Parathyroid adenoma (tissue), 2 donors: ENCODE data around the gene GOLPH3.

Experiments used
- H2AFZ ChIP-seq: fragments of 300-600 bp; sonication (generic); one replicate; pipeline ENCODE4 v1.7.0; 2017; ENCODE audit warnings: antibody characterized with exemption, mild to moderate bottlenecking
- H3K27ac ChIP-seq: fragments of 300-600 bp; sonication (generic); one replicate; pipeline ENCODE4 v1.7.0; 2017
- H3K27me3 ChIP-seq: fragments of 300-600 bp; sonication (generic); one replicate; pipeline ENCODE4 v1.7.0; 2017; ENCODE audit warnings: low read length; ENCODE audit not compliant: control insufficient read depth, insufficient read depth
- H3K36me3 ChIP-seq: fragments of 300-600 bp; sonication (generic); one replicate; pipeline ENCODE4 v1.7.0; 2017; ENCODE audit warnings: low read length; ENCODE audit not compliant: control insufficient read depth, insufficient read depth
- H3K4me1 ChIP-seq: fragments of 300-600 bp; sonication (generic); one replicate; pipeline ENCODE4 v1.7.0; 2017; ENCODE audit warnings: control low read depth
- H3K4me2 ChIP-seq: fragments of 300-600 bp; sonication (generic); one replicate; pipeline ENCODE4 v1.7.0; 2017; ENCODE audit warnings: low read length
- H3K4me3 ChIP-seq: fragments of 300-600 bp; sonication (generic); one replicate; pipeline ENCODE4 v1.7.0; 2017; ENCODE audit warnings: low read depth, low read length
- H3K79me2 ChIP-seq: fragments of 300-600 bp; sonication (generic); one replicate; pipeline ENCODE4 v1.7.0; 2017; ENCODE audit warnings: control low read depth
- H3K9ac ChIP-seq: fragments of 300-600 bp; sonication (generic); one replicate; pipeline ENCODE4 v1.7.0; 2017; ENCODE audit warnings: mild to moderate bottlenecking
- H3K9me3 ChIP-seq: fragments of 300-600 bp; sonication (generic); one replicate; pipeline ENCODE4 v1.7.0; 2017; ENCODE audit warnings: low read length; ENCODE audit not compliant: control insufficient read depth
- CTCF ChIP-seq: fragments of 300-600 bp; sonication (generic); IDR thresholded peaks from one replicate; pipeline ENCODE4 v1.7.0; 2017; ENCODE audit warnings: antibody characterized with exemption, mild to moderate bottlenecking
- donor health status: primary hyperparathyroidism.

The GOLPH3 gene

DNA sequence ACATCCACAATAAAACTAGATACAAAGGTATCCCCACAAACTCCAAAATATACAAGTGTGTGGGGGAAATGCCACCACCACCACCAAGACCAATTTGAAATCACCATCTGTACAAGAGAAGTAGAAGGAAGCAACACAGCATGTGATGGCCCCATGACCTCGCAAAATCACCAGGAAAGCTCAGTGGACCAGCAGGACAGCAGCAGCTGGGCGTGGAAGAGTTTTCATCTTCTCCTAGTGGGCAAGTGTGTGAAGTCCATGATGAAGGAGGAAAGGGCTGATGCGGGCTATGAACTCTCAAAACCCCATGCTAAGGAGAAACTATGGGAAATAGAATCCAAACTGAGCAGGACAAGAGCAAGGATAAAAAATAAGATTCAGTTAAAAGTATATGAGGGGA, 58.1 kb downstream of the GOLPH3 start:
- H3K4me2 ChIP-seq: no peak overlapping the region
- no peaks in the 10 kb centered on the region for H3K9me3 ChIP-seq
- TF ChIP-seq CTCF: no peak
- H3K27me3 ChIP-seq: no peaks in the 10 kb centered on the region
- H3K4me3 ChIP-seq: no peak overlapping the region
- H3K79me2 ChIP-seq: peaks cover 7% of the 10 kb centered on the region
- H3K9ac ChIP-seq: no peak overlapping the region
- no peaks in the 10 kb centered on the region for H3K4me1 ChIP-seq
- no peak overlapping the region for H2AFZ ChIP-seq
- no peaks in the 10 kb centered on the region for H3K36me3 ChIP-seq
- no peak overlapping the region for H3K27ac ChIP-seq

GRCh38 chr5:32110111-32110696, 63.9 kb downstream of the GOLPH3 start:
- H3K27ac ChIP-seq: no peak overlapping the region
- no peaks in the 10 kb centered on the region for H3K36me3 ChIP-seq
- H2AFZ ChIP-seq: no peak overlapping the region
- H3K9ac ChIP-seq: no peak overlapping the region
- H3K4me1 ChIP-seq: no peaks in the 10 kb centered on the region
- H3K4me3 ChIP-seq: no peak overlapping the region
- no peaks in the 10 kb centered on the region for H3K27me3 ChIP-seq
- H3K4me2 ChIP-seq: no peak overlapping the region
- H3K79me2 ChIP-seq: no peaks in the 10 kb centered on the region
- H3K9me3 ChIP-seq: no peaks in the 10 kb centered on the region
- TF ChIP-seq CTCF: no peak

GRCh38 chr5:32109236-32109635, 64.9 kb downstream of the GOLPH3 start:
- H3K4me2 ChIP-seq: no peak overlapping the region
- no peaks in the 10 kb centered on the region for H3K27me3 ChIP-seq
- TF ChIP-seq CTCF: no peak
- no peak overlapping the region for H3K4me3 ChIP-seq
- H2AFZ ChIP-seq: no peak overlapping the region
- H3K9me3 ChIP-seq: no peaks in the 10 kb centered on the region
- H3K4me1 ChIP-seq: no peaks in the 10 kb centered on the region
- H3K79me2 ChIP-seq: no peaks in the 10 kb centered on the region
- H3K36me3 ChIP-seq: no peaks in the 10 kb centered on the region
- H3K27ac ChIP-seq: no peak overlapping the region
- no peak overlapping the region for H3K9ac ChIP-seq

- no peak for TF ChIP-seq CTCF
Observed at GRCh38 chr5:32108167-32108566, 66.0 kb downstream of the GOLPH3 start.

GRCh38 chr5:32107291-32107690, 66.8 kb downstream of the GOLPH3 start:
- Histone ChIP-seq H3K9ac (no peak overlapping the region), H3K79me2 (no peaks in the 10 kb centered on the region), H3K27ac (no peak overlapping the region), H3K27me3 (no peaks in the 10 kb centered on the region), H3K36me3 (no peaks in the 10 kb centered on the region), H3K4me2 (no peak overlapping the region), H3K9me3 (no peaks in the 10 kb centered on the region), H3K4me1 (no peaks in the 10 kb centered on the region), H2AFZ (no peak overlapping the region), H3K4me3 (no peak overlapping the region)
- TF ChIP-seq CTCF: no peak

More at GRCh38 chr5:32108167-32108566, 66.0 kb downstream of the GOLPH3 start:
- H3K4me1 ChIP-seq: no peaks in the 10 kb centered on the region
- H3K4me3 ChIP-seq: no peak overlapping the region
- no peak overlapping the region for H3K4me2 ChIP-seq
- no peak overlapping the region for H3K27ac ChIP-seq
- H3K36me3 ChIP-seq: no peaks in the 10 kb centered on the region
- H2AFZ ChIP-seq: no peak overlapping the region
- H3K27me3 ChIP-seq: no peaks in the 10 kb centered on the region
- H3K79me2 ChIP-seq: no peaks in the 10 kb centered on the region
- H3K9me3 ChIP-seq: no peaks in the 10 kb centered on the region
- H3K9ac ChIP-seq: no peak overlapping the region
